Activated naive CD8-positive, alpha-beta T cell treated with anti-CD3 and anti-CD28 coated beads, Interleukin-2, amount 10 ng/mL, durations not matched to agents 7 days and 5 days (primary cell): Measurements from ENCODE around the gene ZNF785. TPM values are rescaled to one million over a fixed set of nuclear protein-coding genes. Genes with fewer than 3 reads are reported as not detected.
"Not testable (repeated sequence)": the region's sequence is repeated elsewhere in the genome, so short reads cannot be mapped to it uniquely, and the experiment has no call there.

Experiments used
- ATAC-seq: fragments of 150-1000 bp; cut with Tn5 transposase; one replicate; pipeline ENCODE4 v1.10.0; 2021; ENCODE audit warnings: low read depth, moderate library complexity
- POLR2A ChIA-PET: fragments of 350-600 bp; sonication (Branson Sonifier 250); formaldehyde crosslinking; loops from one replicate; lab custom pipeline; 2021; ENCODE audit warnings: antibody characterized with exemption; lab: Charles Lee
- DNase-seq: peaks from one replicate; pipeline ENCODE4 v3.0.0; 2021
- H3K27ac Mint-ChIP-seq: one replicate; pipeline ENCODE4 v1.8.0; 2022; ENCODE audit warnings: mild to moderate bottlenecking, mixed read lengths
- H3K27me3 Mint-ChIP-seq: one replicate; pipeline ENCODE4 v1.8.0; 2022; ENCODE audit warnings: mild to moderate bottlenecking, moderate library complexity, mixed read lengths
- H3K36me3 Mint-ChIP-seq: one replicate; pipeline ENCODE4 v1.8.0; 2021; ENCODE audit warnings: mild to moderate bottlenecking, mixed read lengths
- H3K4me1 Mint-ChIP-seq: one replicate; pipeline ENCODE4 v1.8.0; 2021; ENCODE audit warnings: mixed read lengths
- H3K4me3 Mint-ChIP-seq: one replicate; pipeline ENCODE4 v1.8.0; 2022; ENCODE audit warnings: mild to moderate bottlenecking, moderate library complexity, mixed read lengths
- H3K9me3 Mint-ChIP-seq: one replicate; pipeline ENCODE4 v1.8.0; 2021; ENCODE audit warnings: mixed read lengths
- total RNA-seq, 2 experiments: library from RNA; stranded (reverse); gene quantifications; one replicate each; pipeline ENCODE4 v1.2.3, GENCODE V29; 2021

ZNF785 gene
- total RNA-seq, 2 experiments from 2014 or later = 22.3 to 24.8 TPM

- POLR2A ChIA-PET = no interaction called here
- Mint-ChIP-seq H3K36me3 (peaks cover 7% of the 10 kb centered on the region), H3K27ac (no peak overlapping the region)
These were observed 7.4 kb upstream of the ZNF785 start for GRCh38 chr16:30592871-30593270.

GRCh38 chr16:30590869-30591268, 5.4 kb upstream of the ZNF785 start:
- POLR2A ChIA-PET = interaction anchor here (0.7 to 1.1 kb wide), 3 partner anchors 29 to 513 kb away, joined by 3 read pairs; no protein-coding TSS in a partner anchor
- not testable (repeated sequence) for H3K4me3 Mint-ChIP-seq, DNase-seq, H3K9me3 Mint-ChIP-seq, ATAC-seq, H3K27ac Mint-ChIP-seq, H3K27me3 Mint-ChIP-seq
- Mint-ChIP-seq H3K36me3 (peaks cover 15% of the 10 kb centered on the region), H3K4me1 (peaks cover 12% of the 10 kb centered on the region)

More at GRCh38 chr16:30592871-30593270, 7.4 kb upstream of the ZNF785 start:
- Mint-ChIP-seq H3K4me3 (no peak overlapping the region), H3K4me1 (peaks cover 1% of the 10 kb centered on the region), H3K9me3 (no peaks in the 10 kb centered on the region), H3K27me3 (no peaks in the 10 kb centered on the region)
- ATAC-seq (no peak), DNase-seq (no peak)

- DNase-seq, ATAC-seq, H3K9me3 Mint-ChIP-seq, POLR2A ChIA-PET, H3K4me3 Mint-ChIP-seq, H3K27ac Mint-ChIP-seq, H3K27me3 Mint-ChIP-seq: not testable (repeated sequence)
- Mint-ChIP-seq H3K4me1 (peaks cover 15% of the 10 kb centered on the region), H3K36me3 (peaks cover 15% of the 10 kb centered on the region)
These were observed 4.1 kb upstream of the ZNF785 start for GRCh38 chr16:30589582-30589981.

GRCh38 chr16:30588651-30589050, 3.2 kb upstream of the ZNF785 start:
- no peak overlapping the region for H3K27ac Mint-ChIP-seq
- POLR2A ChIA-PET = interaction anchor here (0.6 kb wide), 1 partner anchor 102 kb away, joined by 4 read pairs; no protein-coding TSS in a partner anchor
- H3K36me3 Mint-ChIP-seq = peaks cover 15% of the 10 kb centered on the region
- ATAC-seq (no peak), DNase-seq (no peak)
- no peaks in the 10 kb centered on the region for H3K9me3 Mint-ChIP-seq
- peaks cover 20% of the 10 kb centered on the region for H3K4me1 Mint-ChIP-seq
- H3K27me3 Mint-ChIP-seq = no peaks in the 10 kb centered on the region
- no peak overlapping the region for H3K4me3 Mint-ChIP-seq

GRCh38 chr16:30585022-30585399, 486 bp downstream of the ZNF785 start:
- Mint-ChIP-seq H3K4me3 (peak overlapping the region; percentile 96), H3K36me3 (peaks cover 18% of the 10 kb centered on the region), H3K27ac (peak overlapping the region; percentile 81), H3K9me3 (no peaks in the 10 kb centered on the region), H3K27me3 (no peaks in the 10 kb centered on the region), H3K4me1 (peaks cover 20% of the 10 kb centered on the region)
- POLR2A ChIA-PET = interaction anchor here (0.7 to 3.6 kb wide), 12 partner anchors 9 to 167 kb away, joined by 3 to 52 read pairs (median 8); partner anchors contain the start of genes DCTPP1, ZNF688, ZNF689 and ZNF747
- DNase-seq (no peak), ATAC-seq (peak; percentile 34)

GRCh38 chr16:30582611-30583340, 2.7 kb downstream of the ZNF785 start:
- Mint-ChIP-seq H3K4me3 (no peak overlapping the region), H3K9me3 (no peaks in the 10 kb centered on the region), H3K4me1 (peaks cover 18% of the 10 kb centered on the region), H3K27me3 (no peaks in the 10 kb centered on the region), H3K36me3 (peaks cover 16% of the 10 kb centered on the region), H3K27ac (no peak overlapping the region)
- POLR2A ChIA-PET = interaction anchor here (0.6 to 3.6 kb wide), 4 partner anchors 11 to 37 kb away, joined by 3 to 52 read pairs (median 6); partner anchors contain the start of gene ZNF688
- no peak for ATAC-seq
- no peak for DNase-seq

GRCh38 chr16:30581457-30581856, 4.0 kb downstream of the ZNF785 start:
- POLR2A ChIA-PET = interaction anchor here (1.0 to 2.2 kb wide), 2 partner anchors 10 to 30 kb away, joined by 3 to 9 read pairs; partner anchors contain the start of gene ZNF688
- ATAC-seq = no peak
- peaks cover 8% of the 10 kb centered on the region for H3K4me1 Mint-ChIP-seq
- H3K4me3 Mint-ChIP-seq = no peak overlapping the region
- no peaks in the 10 kb centered on the region for H3K27me3 Mint-ChIP-seq
- DNase-seq = no peak
- H3K27ac Mint-ChIP-seq = no peak overlapping the region
- H3K9me3 Mint-ChIP-seq = no peaks in the 10 kb centered on the region
- peaks cover 10% of the 10 kb centered on the region for H3K36me3 Mint-ChIP-seq

GRCh38 chr16:30574678-30575077, 10.8 kb downstream of the ZNF785 start:
- DNase-seq (no peak), ATAC-seq (no peak)
- POLR2A ChIA-PET = interaction anchor here (1.1 kb wide), 1 partner anchor 10 kb away, joined by 3 read pairs; no protein-coding TSS in a partner anchor
- Mint-ChIP-seq H3K27me3 (no peaks in the 10 kb centered on the region), H3K36me3 (peaks cover 13% of the 10 kb centered on the region), H3K4me1 (peaks cover 19% of the 10 kb centered on the region), H3K27ac (peak overlapping the region; percentile 9), H3K4me3 (peak overlapping the region; percentile 22), H3K9me3 (no peaks in the 10 kb centered on the region)

- Mint-ChIP-seq H3K36me3 (peaks cover 9% of the 10 kb centered on the region), H3K4me1 (peaks cover 36% of the 10 kb centered on the region), H3K4me3 (peak within 1 kb of the TSS; percentile 97), H3K27me3 (no peaks in the 10 kb centered on the region), H3K9me3 (no peaks in the 10 kb centered on the region), H3K27ac (peak within 1 kb of the TSS; percentile 90)
- DNase-seq (peak; percentile 90), ATAC-seq (peak; percentile 86)
- POLR2A ChIA-PET = interaction anchor here (0.7 to 3.5 kb wide), 36 partner anchors 8 to 448 kb away, joined by 3 to 68 read pairs (median 5); partner anchors contain the start of genes CORO1A, DCTPP1, FBRS and PRR14
These were observed 13.8 kb downstream of the ZNF785 start, which contains the start of gene ZNF688 for GRCh38 chr16:30571445-30572322. TSS of gene ZNF688 (minus strand) at chr16:30571714. CDS start at chr16:30571629, 85 bp downstream.

GRCh38 chr16:30570636-30571444, 14.7 kb downstream of the ZNF785 start:
- Mint-ChIP-seq H3K4me1 (peaks cover 39% of the 10 kb centered on the region), H3K4me3 (peak overlapping the region; percentile 86), H3K27ac (peak overlapping the region; percentile 90), H3K27me3 (no peaks in the 10 kb centered on the region), H3K36me3 (peaks cover 8% of the 10 kb centered on the region), H3K9me3 (no peaks in the 10 kb centered on the region)
- no peak for DNase-seq
- POLR2A ChIA-PET = interaction anchor here (0.6 to 3.5 kb wide), 25 partner anchors 9 to 447 kb away, joined by 3 to 68 read pairs (median 5); partner anchors contain the start of genes CORO1A, DCTPP1, FBRS and ITGAL
- no peak for ATAC-seq

GRCh38 chr16:30569746-30570635, 15.5 kb downstream of the ZNF785 start:
- H3K9me3 Mint-ChIP-seq = no peaks in the 10 kb centered on the region

More at GRCh38 chr16:30569746-30570635, 15.5 kb downstream of the ZNF785 start:
- POLR2A ChIA-PET = interaction anchor here (0.6 to 3.5 kb wide), 11 partner anchors 8 to 152 kb away, joined by 3 to 68 read pairs (median 5); partner anchors contain the start of genes ITGAL, ZNF747, ZNF764 and ZNF785
- Mint-ChIP-seq H3K27ac (peak overlapping the region; percentile 54), H3K4me1 (peaks cover 38% of the 10 kb centered on the region), H3K4me3 (peak overlapping the region; percentile 86), H3K27me3 (no peaks in the 10 kb centered on the region), H3K36me3 (peaks cover 7% of the 10 kb centered on the region)
- no peak for DNase-seq
- ATAC-seq = no peak
